ENCODE measurements around the gene SCN9A. TPM values are rescaled to one million over a fixed set of nuclear protein-coding genes. Genes with fewer than 3 reads are reported as not detected.

Gene SCN9A
- total RNA-seq, 1 donor from 2014 or later: 47.3 TPM

DNA sequence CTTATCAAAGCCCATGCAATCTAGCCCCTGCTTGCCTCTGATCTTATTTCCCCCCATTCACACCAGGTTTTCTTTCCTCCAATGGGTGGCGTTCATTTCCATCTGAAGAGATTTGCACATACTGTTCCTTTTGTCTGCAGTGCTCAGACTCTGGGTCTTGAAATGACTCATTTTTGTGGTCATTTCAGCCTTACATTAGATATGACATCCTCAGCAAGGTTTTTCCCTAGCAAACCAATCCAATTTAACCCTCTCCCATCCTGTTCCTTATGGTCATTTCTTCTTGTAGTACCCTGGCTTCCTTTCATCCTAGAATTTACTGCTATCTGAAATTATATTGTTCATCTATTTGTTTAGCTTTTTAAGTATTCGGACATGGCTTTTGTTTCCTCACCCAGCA is 205.4 kb downstream of the SCN9A start:
- Mint-ChIP-seq H3K27me3 (ENCODE audit: unreplicated experiment) (no peaks in the 10 kb centered on the region), H3K4me1 (ENCODE audit: unreplicated experiment) (peaks cover 2% of the 10 kb centered on the region)

GRCh38 chr2:166167449-166167848 is 208.3 kb downstream of the SCN9A start:
- H3K9me3 Mint-ChIP-seq (ENCODE audit: unreplicated experiment): no peaks in the 10 kb centered on the region
- no peaks in the 10 kb centered on the region for H3K36me3 Mint-ChIP-seq (ENCODE audit: low read depth, unreplicated experiment)
- no peak overlapping the region for H3K27ac Mint-ChIP-seq (ENCODE audit: unreplicated experiment)
- H3K4me3 Mint-ChIP-seq (ENCODE audit: unreplicated experiment): no peak overlapping the region
- no peaks in the 10 kb centered on the region for H3K27me3 Mint-ChIP-seq (ENCODE audit: unreplicated experiment)
- DNase-seq (ENCODE audit: low spot score): no peak
- TF ChIP-seq CTCF (IDR thresholded peaks at IDR 0.05; ENCODE audit: unreplicated experiment): no peak
- H3K4me1 Mint-ChIP-seq (ENCODE audit: unreplicated experiment): no peaks in the 10 kb centered on the region

More for the DNA sequence above, 205.4 kb downstream of the SCN9A start:
- no peaks in the 10 kb centered on the region for H3K9me3 Mint-ChIP-seq (ENCODE audit: unreplicated experiment)
- H3K36me3 Mint-ChIP-seq (ENCODE audit: low read depth, unreplicated experiment): no peaks in the 10 kb centered on the region
- no peak for DNase-seq (ENCODE audit: low spot score)
- no peak for TF ChIP-seq CTCF (IDR thresholded peaks at IDR 0.05; ENCODE audit: unreplicated experiment)
- no peak overlapping the region for H3K27ac Mint-ChIP-seq (ENCODE audit: unreplicated experiment)
- no peak overlapping the region for H3K4me3 Mint-ChIP-seq (ENCODE audit: unreplicated experiment)

DNA sequence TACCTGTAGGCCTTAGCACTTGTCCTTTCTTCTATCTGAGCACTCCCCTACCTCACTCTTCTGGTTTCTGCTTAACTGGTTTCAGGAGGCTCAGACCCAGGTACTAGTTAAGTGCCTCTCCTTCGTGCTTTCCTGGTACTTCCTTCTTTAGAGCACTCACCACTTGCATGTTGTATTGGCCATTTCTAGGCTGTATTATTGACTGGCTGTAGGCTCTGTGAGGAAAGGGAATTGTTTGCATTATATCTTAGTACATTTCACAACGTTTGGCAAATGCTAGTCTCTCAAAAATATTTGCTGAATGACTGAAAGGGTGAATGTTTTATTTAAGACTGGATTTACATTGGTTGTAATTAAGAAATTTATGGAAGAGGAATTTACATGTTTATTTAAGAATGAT is 212.0 kb downstream of the SCN9A start:
- Mint-ChIP-seq H3K27ac (ENCODE audit: unreplicated experiment) (no peak overlapping the region), H3K36me3 (ENCODE audit: low read depth, unreplicated experiment) (no peaks in the 10 kb centered on the region), H3K4me3 (ENCODE audit: unreplicated experiment) (no peak overlapping the region), H3K9me3 (ENCODE audit: unreplicated experiment) (no peaks in the 10 kb centered on the region), H3K4me1 (ENCODE audit: unreplicated experiment) (no peaks in the 10 kb centered on the region), H3K27me3 (ENCODE audit: unreplicated experiment) (no peaks in the 10 kb centered on the region)
- no peak for TF ChIP-seq CTCF (IDR thresholded peaks at IDR 0.05; ENCODE audit: unreplicated experiment)
- no peak for DNase-seq (ENCODE audit: low spot score)

DNA sequence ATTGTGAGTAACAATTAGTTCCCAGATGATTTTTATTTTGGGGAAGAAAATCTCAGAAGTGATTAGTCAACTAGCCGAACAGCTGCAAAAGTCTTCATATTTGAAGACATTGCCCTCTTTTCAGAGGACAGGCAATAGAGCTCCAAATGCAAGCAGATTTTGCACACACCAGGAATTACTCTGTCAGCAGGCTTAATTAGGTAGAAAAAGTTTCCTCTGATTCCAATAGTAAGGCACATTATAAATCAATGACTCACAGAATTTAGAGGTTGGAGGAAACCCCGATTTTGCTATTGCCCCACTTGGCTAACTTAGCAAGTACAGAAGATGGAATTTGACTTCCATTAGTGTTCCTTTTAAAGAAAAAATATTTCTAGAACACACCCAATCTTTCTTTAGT is 217.2 kb downstream of the SCN9A start:
- H3K4me3 Mint-ChIP-seq (ENCODE audit: unreplicated experiment): no peak overlapping the region
- no peaks in the 10 kb centered on the region for H3K36me3 Mint-ChIP-seq (ENCODE audit: low read depth, unreplicated experiment)
- no peak for TF ChIP-seq CTCF (IDR thresholded peaks at IDR 0.05; ENCODE audit: unreplicated experiment)
- H3K9me3 Mint-ChIP-seq (ENCODE audit: unreplicated experiment): no peaks in the 10 kb centered on the region
- H3K27me3 Mint-ChIP-seq (ENCODE audit: unreplicated experiment): no peaks in the 10 kb centered on the region
- no peak for DNase-seq (ENCODE audit: low spot score)
- H3K4me1 Mint-ChIP-seq (ENCODE audit: unreplicated experiment): no peaks in the 10 kb centered on the region
- H3K27ac Mint-ChIP-seq (ENCODE audit: unreplicated experiment): no peak overlapping the region

DNA sequence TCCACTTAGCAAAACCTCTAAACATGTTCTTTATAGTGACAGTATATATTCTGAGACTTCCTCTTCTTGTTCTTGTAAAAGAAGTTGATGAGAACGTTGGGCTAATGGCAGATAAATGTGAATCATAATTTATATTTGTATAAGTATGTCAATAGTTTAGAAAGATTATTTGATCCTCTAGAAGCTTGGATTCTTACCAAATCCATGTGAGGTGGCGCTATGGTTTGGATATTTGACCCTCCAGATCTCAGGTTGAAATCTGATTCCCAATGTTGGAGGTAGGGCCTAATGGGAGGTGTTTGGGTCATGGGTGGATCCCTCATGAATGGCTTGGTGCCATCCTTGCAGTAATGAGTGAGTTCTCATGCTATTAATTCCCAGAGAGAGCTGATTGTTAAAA is 218.2 kb downstream of the SCN9A start:
- Mint-ChIP-seq H3K4me1 (ENCODE audit: unreplicated experiment) (no peaks in the 10 kb centered on the region), H3K9me3 (ENCODE audit: unreplicated experiment) (no peaks in the 10 kb centered on the region), H3K36me3 (ENCODE audit: low read depth, unreplicated experiment) (no peaks in the 10 kb centered on the region), H3K27me3 (ENCODE audit: unreplicated experiment) (no peaks in the 10 kb centered on the region), H3K27ac (ENCODE audit: unreplicated experiment) (no peak overlapping the region), H3K4me3 (ENCODE audit: unreplicated experiment) (no peak overlapping the region)
- TF ChIP-seq CTCF (IDR thresholded peaks at IDR 0.05; ENCODE audit: unreplicated experiment): no peak
- no peak for DNase-seq (ENCODE audit: low spot score)
